ENCODE measurements around the gene MXD4.

MXD4 gene
- total RNA-seq = 97.9 reads per million, percentile 82 among the genes with 10 or more reads in this experiment

- DNase-seq = no peak
Observed at GRCh38 chr4:2261853-2262144, at the start of gene MXD4. TSS of gene MXD4 (minus strand) at chr4:2262109. CDS start at chr4:2261980, 129 bp downstream.

GRCh38 chr4:2306773-2307410 lies 45.0 kb upstream of the MXD4 start:
- no peak for DNase-seq

DNA sequence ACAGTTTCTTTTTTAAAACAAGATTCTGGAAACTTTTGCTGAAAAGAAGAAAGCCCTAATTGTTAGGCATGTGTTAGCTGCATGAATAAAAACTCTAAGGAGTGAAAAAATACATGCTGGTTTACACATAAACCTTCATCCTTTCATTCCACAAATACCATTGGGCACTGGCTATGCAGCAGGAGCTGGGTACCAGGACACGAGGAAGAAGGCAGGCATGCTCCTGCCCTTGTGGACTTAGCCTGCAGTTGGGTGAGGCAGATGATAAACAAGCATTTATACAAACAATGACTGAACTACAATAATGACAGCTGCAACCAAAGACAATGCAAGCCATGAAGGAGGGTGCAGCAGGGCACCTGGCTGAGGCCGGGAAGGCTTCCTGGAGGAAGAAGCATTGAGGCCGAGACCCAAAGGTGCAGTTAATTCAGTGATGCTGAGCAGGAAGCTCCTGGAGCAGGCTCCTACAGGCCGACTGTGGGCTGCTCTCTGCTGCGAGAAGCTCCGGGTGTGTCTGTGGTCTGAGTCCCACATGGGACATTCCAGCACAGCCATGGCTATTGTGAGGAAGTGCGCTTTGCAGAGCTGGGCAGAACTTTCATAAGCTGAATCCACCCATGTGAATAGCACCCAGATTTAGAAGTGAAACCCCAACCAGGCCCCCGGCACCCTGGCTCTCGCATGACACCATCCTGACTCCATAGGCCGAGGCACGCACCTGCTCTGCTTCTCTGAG lies 44.0 kb upstream of the MXD4 start:
- no peak for DNase-seq

DNA sequence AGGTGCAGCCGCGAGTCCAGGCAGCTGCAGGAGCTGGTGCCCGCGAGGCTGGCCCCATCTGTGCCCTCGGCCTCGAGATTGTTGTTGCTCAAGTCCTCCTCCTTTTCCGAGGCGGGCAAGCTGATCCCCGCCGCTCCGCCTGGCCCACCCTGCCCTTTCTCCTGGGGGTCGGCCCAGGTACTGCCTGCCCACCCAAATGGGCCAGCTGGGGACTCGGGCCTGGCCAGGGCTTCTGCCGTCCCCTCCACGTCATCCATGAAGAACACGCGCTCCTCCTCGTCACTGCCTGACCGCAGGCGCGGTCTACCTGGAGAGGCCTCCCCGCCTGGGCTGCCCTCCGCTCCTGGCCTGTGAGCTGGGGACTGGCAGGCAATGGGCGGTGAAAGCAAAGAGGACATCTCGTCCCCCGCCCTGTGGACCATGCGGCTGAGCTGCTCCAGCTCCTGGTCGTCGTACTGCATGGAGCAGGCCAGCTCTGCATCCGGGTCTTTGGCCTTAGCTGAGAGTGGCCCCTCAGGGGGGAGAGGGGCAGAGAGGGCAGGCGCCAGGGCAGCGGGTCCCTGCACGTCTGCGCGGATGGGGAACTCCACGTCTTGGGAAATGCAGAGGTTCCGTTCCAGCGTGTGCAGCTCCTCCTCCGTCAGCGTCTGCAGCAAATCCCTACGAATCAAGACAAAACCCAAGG lies 43.1 kb upstream of the MXD4 start:
- no peak for DNase-seq

- DNase-seq = no peak
Observed at GRCh38 chr4:2304321-2304876, 42.5 kb upstream of the MXD4 start.

DNA sequence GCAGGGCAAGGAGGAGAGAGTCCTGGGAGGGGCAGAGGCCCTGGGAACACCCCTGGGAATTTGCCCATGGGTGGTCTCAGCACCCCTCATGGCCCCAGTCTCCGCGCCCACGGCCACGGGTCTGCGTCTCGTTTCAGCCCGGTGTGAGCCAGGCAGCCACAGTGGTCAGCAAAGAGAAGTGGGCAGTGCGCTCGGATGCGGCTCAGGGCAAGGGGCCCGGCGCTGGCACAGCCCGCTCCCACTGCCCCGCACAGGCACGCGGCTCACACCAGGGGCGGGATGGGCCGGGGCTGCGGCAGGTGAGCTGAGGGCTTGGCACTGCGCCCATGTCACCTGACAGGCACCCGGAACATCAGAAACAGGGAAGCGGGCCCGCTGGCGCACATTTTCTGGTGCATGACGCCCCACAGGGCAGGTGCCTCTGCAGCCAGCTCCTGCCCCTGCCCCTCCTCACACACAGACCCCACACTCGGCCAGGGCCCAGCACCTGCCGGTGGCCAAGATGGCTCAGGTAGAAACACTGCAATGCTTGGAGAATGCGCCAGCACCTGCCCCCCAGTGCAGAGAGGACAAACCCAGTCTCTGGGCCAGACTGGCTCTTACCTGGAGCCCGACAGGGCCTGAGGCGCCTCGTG lies 41.9 kb upstream of the MXD4 start:
- no peak for DNase-seq

DNA sequence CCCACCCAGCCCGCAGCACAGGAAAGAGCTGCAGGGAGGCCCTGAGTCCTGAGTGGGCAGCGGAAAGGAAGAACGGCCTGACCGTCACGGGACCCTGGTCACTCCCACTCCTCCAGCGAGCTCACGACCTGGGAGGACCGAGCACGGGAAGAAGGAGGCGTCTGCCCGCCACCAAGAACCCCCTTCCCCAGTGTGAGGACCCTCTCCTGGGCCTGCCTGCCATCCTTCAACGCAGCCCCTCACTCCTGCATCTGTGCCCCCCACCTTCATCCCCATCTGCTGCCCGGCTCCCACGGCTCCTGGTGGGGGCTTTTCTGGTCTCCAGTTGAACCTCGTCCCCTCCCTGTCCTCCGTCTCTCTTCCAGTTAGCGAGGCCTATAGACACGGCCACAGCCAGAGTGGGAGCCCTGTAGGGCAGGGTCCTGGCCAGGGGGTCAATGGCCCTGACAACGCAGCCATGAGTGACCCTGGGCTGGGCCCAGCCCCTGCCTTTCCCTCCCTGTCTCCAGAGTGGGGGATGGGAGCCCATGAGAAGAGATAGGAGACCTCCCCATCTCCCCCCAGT lies 41.3 kb upstream of the MXD4 start:
- DNase-seq = no peak

GRCh38 chr4:2302387-2303119 lies 40.6 kb upstream of the MXD4 start:
- DNase-seq = no peak

GRCh38 chr4:2301806-2302205 lies 39.9 kb upstream of the MXD4 start:
- no peak for DNase-seq

- no peak for DNase-seq
Observed at GRCh38 chr4:2301225-2301642, 39.3 kb upstream of the MXD4 start.

DNA sequence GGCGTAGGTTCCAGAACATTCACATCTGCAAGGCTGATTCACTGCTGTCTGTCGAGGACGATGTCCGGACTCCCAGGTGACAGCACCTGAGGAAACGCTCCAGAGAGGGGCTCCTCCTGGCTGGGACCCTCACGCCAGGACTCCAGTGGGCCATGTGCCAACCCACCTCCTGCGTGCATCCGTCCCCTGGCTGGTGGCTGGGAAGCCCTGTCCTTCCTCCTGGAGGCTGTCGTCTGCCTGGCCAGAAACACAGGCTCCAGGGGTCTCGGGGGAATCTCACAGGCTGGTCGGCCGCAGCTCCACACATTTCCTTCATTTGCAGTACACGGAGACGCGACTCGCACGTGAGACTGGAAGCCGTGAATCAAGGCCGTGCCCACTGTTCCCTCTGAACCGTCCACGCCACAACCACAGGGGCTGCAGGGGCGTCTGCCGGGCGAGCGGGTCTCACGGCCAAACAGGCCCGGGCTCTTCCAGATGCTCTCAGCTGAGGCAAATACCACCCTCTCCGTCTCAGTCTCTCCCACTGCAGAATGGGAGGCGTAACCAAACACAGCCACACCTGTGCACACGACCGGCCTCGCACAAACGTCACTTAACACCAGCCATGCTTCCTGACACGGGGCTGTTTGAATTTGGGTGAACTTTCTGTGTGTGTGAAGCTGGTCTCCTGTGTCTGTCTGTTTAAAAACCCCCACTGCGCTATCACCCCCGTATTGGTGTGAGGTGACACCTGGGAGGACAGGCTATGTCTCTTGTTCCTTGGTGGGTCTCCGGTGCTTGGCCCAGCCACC lies 38.7 kb upstream of the MXD4 start:
- DNase-seq = no peak

DNA sequence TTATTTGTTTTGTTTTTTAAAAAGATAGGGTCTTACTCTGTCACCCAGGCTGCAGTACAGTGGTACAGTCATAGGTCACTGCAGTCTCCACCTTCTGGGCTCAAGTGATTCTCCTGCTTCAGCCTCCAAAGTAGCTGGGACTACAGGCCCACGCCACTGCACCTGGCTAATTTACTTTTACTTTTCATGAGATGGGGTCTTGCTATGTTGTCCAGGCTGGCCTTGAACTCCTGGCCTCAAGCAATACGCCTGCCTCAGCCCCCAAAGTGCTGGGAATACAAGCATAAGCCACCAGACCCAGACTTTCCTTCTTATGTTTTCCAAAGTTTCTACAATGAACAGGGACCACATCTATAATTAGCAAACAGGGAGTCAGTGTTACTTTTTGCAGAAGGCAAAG lies 37.9 kb upstream of the MXD4 start:
- no peak for DNase-seq

DNA sequence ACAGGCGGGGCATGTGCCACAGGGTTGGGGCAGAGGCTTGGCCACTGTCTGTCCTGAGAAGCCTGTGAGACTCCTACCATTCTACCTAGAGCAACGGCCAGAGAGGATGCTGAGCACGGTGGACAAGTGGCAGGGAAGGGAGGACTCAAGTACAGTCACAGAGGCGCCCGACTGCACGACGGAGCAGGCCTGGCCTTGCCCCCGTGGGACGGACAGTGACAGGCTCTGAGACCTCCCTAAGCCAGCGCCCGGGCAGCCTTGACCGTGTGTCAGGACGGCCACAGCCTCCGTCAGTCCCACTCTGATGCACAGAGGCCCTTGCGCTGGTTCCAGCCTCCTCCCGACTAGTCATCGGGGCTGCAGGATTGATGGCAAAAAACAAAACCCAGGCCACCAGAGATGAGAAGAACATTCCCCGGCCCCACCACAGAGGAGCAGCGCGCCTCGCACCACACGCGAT lies 36.7 kb upstream of the MXD4 start:
- DNase-seq = no peak

- DNase-seq = no peak
Observed at GRCh38 chr4:2297606-2298531, 36.0 kb upstream of the MXD4 start.

GRCh38 chr4:2296631-2297601 lies 35.0 kb upstream of the MXD4 start:
- DNase-seq = no peak

- DNase-seq = no peak
Observed at GRCh38 chr4:2295900-2296442, 34.1 kb upstream of the MXD4 start.

GRCh38 chr4:2295500-2295899 lies 33.6 kb upstream of the MXD4 start:
- DNase-seq = no peak

GRCh38 chr4:2292646-2293108 lies 30.8 kb upstream of the MXD4 start:
- no peak for DNase-seq
